ENCODE results near the gene ATF5. TPM values are rescaled to one million over a fixed set of nuclear protein-coding genes. Genes with fewer than 3 reads are reported as not detected.

ATF5 gene
- total RNA-seq, 1 donor from 2014 or later: 35.5 TPM

GRCh38 chr19:49904136-49904535 lies 24.9 kb upstream of the ATF5 start:
- Histone ChIP-seq H3K9ac (ENCODE audit: low read length) (no peak overlapping the region), H3K4me3 (ENCODE audit: insufficient read depth, low read depth, low read length) (no peak overlapping the region), H3K79me2 (ENCODE audit: insufficient read depth, low read length) (peaks cover 10% of the 10 kb centered on the region), H3K27ac (ENCODE audit: low read depth, low read length) (no peak overlapping the region), H3K27me3 (ENCODE audit: insufficient read depth, low read length) (no peaks in the 10 kb centered on the region), H3K4me1 (ENCODE audit: insufficient read depth, low read length) (no peaks in the 10 kb centered on the region), H2AFZ (ENCODE audit: low read depth, low read length) (no peak overlapping the region), H3K36me3 (ENCODE audit: insufficient read depth, low read length) (peaks cover 3% of the 10 kb centered on the region), H4K20me1 (ENCODE audit: insufficient read depth, low read length) (peaks cover 26% of the 10 kb centered on the region), H3K4me2 (ENCODE audit: low read length) (no peak overlapping the region), H3K9me3 (ENCODE audit: insufficient read depth, low read depth, low read length) (no peaks in the 10 kb centered on the region)
- H3K27me3 Mint-ChIP-seq (ENCODE audit: low read depth, unreplicated experiment): no peaks in the 10 kb centered on the region
- H3K4me1 Mint-ChIP-seq (ENCODE audit: low read depth, unreplicated experiment): no peaks in the 10 kb centered on the region
- H3K36me3 Mint-ChIP-seq (ENCODE audit: low read depth, unreplicated experiment): peaks cover 13% of the 10 kb centered on the region
- no peak overlapping the region for H3K4me3 Mint-ChIP-seq (ENCODE audit: unreplicated experiment)
- TF ChIP-seq CTCF (IDR thresholded peaks at IDR 0.05; ENCODE audit: insufficient read depth, low read depth, low read length) (no peak), EZH2 (IDR thresholded peaks at IDR 0.05; ENCODE audit: insufficient read depth, low read length) (no peak)
- no peaks in the 10 kb centered on the region for H3K9me3 Mint-ChIP-seq (ENCODE audit: unreplicated experiment)
- no peak overlapping the region for H3K27ac Mint-ChIP-seq (ENCODE audit: unreplicated experiment)
- DNase-seq (ENCODE audit: low read depth) (no peak), FAIRE-seq (no peak)

- H3K27me3 Mint-ChIP-seq (ENCODE audit: low read depth, unreplicated experiment): no peaks in the 10 kb centered on the region
- H3K36me3 Mint-ChIP-seq (ENCODE audit: low read depth, unreplicated experiment): peaks cover 17% of the 10 kb centered on the region
- no peak overlapping the region for H3K4me3 ChIP-seq (ENCODE audit: insufficient read depth, low read depth, low read length)
- no peaks in the 10 kb centered on the region for H3K4me1 ChIP-seq (ENCODE audit: insufficient read depth, low read length)
- H3K9me3 ChIP-seq (ENCODE audit: insufficient read depth, low read depth, low read length): no peaks in the 10 kb centered on the region
- DNase-seq (ENCODE audit: low read depth) (no peak), FAIRE-seq (no peak)
- no peak for TF ChIP-seq EZH2 (IDR thresholded peaks at IDR 0.05; ENCODE audit: insufficient read depth, low read length)
- no peak for TF ChIP-seq CTCF (IDR thresholded peaks at IDR 0.05; ENCODE audit: insufficient read depth, low read depth, low read length)
- no peak overlapping the region for H3K27ac Mint-ChIP-seq (ENCODE audit: unreplicated experiment)
- H3K4me1 Mint-ChIP-seq (ENCODE audit: low read depth, unreplicated experiment): peaks cover 10% of the 10 kb centered on the region
- no peak overlapping the region for H3K27ac ChIP-seq (ENCODE audit: low read depth, low read length)
- H3K4me2 ChIP-seq (ENCODE audit: low read length): no peak overlapping the region
- peaks cover 48% of the 10 kb centered on the region for H4K20me1 ChIP-seq (ENCODE audit: insufficient read depth, low read length)
- no peak overlapping the region for H3K4me3 Mint-ChIP-seq (ENCODE audit: unreplicated experiment)
- H3K27me3 ChIP-seq (ENCODE audit: insufficient read depth, low read length): no peaks in the 10 kb centered on the region
- peaks cover 21% of the 10 kb centered on the region for H3K79me2 ChIP-seq (ENCODE audit: insufficient read depth, low read length)
- peaks cover 8% of the 10 kb centered on the region for H3K36me3 ChIP-seq (ENCODE audit: insufficient read depth, low read length)
- H3K9me3 Mint-ChIP-seq (ENCODE audit: unreplicated experiment): no peaks in the 10 kb centered on the region
- no peak overlapping the region for H3K9ac ChIP-seq (ENCODE audit: low read length)
- no peak overlapping the region for H2AFZ ChIP-seq (ENCODE audit: low read depth, low read length)
These were observed 22.0 kb upstream of the ATF5 start for GRCh38 chr19:49906879-49907564.

GRCh38 chr19:49907745-49908446 lies 21.1 kb upstream of the ATF5 start:
- H3K79me2 ChIP-seq (ENCODE audit: insufficient read depth, low read length): peaks cover 26% of the 10 kb centered on the region
- no peaks in the 10 kb centered on the region for H3K9me3 ChIP-seq (ENCODE audit: insufficient read depth, low read depth, low read length)
- no peaks in the 10 kb centered on the region for H3K27me3 Mint-ChIP-seq (ENCODE audit: low read depth, unreplicated experiment)
- H3K9me3 Mint-ChIP-seq (ENCODE audit: unreplicated experiment): no peaks in the 10 kb centered on the region
- no peak overlapping the region for H3K27ac ChIP-seq (ENCODE audit: low read depth, low read length)
- peaks cover 10% of the 10 kb centered on the region for H3K4me1 Mint-ChIP-seq (ENCODE audit: low read depth, unreplicated experiment)
- no peak for FAIRE-seq
- H3K4me3 ChIP-seq (ENCODE audit: insufficient read depth, low read depth, low read length): no peak overlapping the region
- no peak for TF ChIP-seq CTCF (IDR thresholded peaks at IDR 0.05; ENCODE audit: insufficient read depth, low read depth, low read length)
- TF ChIP-seq EZH2 (IDR thresholded peaks at IDR 0.05; ENCODE audit: insufficient read depth, low read length): no peak
- H3K4me3 Mint-ChIP-seq (ENCODE audit: unreplicated experiment): no peak overlapping the region
- no peaks in the 10 kb centered on the region for H3K4me1 ChIP-seq (ENCODE audit: insufficient read depth, low read length)
- H3K36me3 ChIP-seq (ENCODE audit: insufficient read depth, low read length): peaks cover 8% of the 10 kb centered on the region
- peaks cover 50% of the 10 kb centered on the region for H4K20me1 ChIP-seq (ENCODE audit: insufficient read depth, low read length)
- no peaks in the 10 kb centered on the region for H3K27me3 ChIP-seq (ENCODE audit: insufficient read depth, low read length)
- DNase-seq (ENCODE audit: low read depth): no peak
- H3K9ac ChIP-seq (ENCODE audit: low read length): no peak overlapping the region
- H3K36me3 Mint-ChIP-seq (ENCODE audit: low read depth, unreplicated experiment): peaks cover 17% of the 10 kb centered on the region
- H3K4me2 ChIP-seq (ENCODE audit: low read length): no peak overlapping the region
- no peak overlapping the region for H3K27ac Mint-ChIP-seq (ENCODE audit: unreplicated experiment)
- H2AFZ ChIP-seq (ENCODE audit: low read depth, low read length): no peak overlapping the region

Data from astrocyte (in vitro differentiated cells and primary cell).